AG10803 (cell line): ENCODE measurements around the gene PCSK4.

Experiments used
- DNase-seq: peaks from one replicate; pipeline ENCODE4 v3.0.0; 2010; ENCODE audit warnings: low read depth
- H3K4me3 ChIP-seq: 2 replicates; pipeline ENCODE4 v1.5.1; 2011; ENCODE audit warnings: mild to moderate bottlenecking, low read length, control low read depth
- TF ChIP-seq, protein P1 (sequence below): conservative IDR thresholded peaks from 2 replicates; pipeline ENCODE4 v1.5.1; 2011; ENCODE audit warnings: mild to moderate bottlenecking, low read length, control low read depth, inconsistent platforms

The PCSK4 gene

DNA sequence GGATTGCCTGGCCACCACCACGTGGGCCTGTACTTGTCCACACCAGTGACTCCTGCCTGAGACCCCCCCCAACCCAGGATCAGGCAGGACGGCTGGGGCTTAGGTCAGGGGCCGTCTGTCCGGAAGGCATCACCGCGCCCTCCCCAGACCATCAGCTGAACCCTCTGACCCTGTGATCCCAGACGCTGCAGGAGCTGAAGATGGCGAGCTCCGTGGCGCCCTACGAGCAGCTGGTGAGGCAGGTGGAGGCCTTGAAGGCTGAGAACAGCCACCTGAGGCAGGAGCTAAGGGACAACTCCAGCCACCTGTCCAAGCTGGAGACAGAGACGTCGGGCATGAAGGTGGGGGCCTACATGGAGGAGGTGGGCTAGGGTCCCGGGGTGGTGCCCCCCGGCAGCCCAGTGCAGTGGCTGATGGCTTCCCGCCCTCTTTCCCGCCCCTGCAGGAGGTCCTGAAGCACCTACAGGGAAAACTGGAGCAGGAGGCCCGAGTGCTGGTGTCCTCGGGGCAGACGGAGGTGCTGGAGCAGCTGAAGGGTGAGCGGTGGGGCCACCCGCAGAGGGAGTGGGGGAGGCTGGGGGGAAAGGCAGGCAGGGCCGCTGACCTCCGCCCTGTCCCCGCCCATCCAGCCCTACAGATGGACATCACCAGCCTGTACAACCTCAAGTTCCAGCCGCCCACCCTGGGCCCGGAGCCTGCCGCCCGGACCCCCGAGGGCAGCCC, 37.2 kb downstream of the PCSK4 start:
- H3K4me3 ChIP-seq = no peak overlapping the region
- TF ChIP-seq, protein P1, sequence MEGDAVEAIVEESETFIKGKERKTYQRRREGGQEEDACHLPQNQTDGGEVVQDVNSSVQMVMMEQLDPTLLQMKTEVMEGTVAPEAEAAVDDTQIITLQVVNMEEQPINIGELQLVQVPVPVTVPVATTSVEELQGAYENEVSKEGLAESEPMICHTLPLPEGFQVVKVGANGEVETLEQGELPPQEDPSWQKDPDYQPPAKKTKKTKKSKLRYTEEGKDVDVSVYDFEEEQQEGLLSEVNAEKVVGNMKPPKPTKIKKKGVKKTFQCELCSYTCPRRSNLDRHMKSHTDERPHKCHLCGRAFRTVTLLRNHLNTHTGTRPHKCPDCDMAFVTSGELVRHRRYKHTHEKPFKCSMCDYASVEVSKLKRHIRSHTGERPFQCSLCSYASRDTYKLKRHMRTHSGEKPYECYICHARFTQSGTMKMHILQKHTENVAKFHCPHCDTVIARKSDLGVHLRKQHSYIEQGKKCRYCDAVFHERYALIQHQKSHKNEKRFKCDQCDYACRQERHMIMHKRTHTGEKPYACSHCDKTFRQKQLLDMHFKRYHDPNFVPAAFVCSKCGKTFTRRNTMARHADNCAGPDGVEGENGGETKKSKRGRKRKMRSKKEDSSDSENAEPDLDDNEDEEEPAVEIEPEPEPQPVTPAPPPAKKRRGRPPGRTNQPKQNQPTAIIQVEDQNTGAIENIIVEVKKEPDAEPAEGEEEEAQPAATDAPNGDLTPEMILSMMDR = no peak
- DNase-seq = no peak

DNA sequence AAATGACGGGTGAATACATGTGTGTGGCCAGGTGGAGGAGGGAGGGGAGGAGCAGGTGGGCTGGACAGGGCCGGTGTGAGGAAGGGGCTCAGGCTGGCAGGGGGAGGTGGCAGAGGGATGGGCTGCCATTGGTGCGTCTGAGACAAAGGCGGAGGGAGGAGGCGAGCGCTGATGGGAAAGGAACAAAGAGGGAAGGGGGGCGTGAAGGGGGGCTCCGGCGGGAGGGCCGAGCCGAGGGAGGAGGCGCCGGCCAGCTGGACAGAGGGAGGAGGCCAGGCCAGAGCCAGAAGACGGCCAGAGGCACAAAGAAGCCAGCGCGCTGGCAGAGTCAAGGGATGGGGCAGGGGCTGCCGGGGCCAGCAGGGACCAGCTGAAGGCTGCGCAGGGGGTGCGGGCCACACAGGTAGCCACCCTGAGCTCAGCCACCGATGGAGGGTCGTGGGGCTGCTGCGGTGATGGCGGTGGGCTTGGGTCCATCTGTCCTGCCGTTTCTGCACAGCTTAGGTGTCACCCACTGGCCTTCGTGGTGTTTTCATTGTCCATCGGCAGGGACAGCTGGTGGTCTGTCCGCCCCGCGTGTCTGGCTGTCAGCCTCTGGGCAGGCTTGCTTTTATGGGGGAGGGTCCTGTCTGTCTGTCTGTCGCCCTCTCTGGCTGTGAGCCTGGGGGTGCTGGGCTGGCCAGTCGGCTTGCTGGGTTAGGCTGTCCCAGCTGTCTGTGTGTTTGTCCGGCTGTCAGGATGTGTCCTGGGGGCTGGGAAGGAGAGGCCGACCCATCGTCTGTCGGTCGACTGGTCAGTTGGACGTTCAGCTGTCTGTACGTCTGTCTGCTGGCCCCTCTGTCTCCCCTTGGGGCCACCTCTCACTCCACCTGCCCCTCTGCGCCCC, 38.0 kb downstream of the PCSK4 start:
- TF ChIP-seq, protein P1 = no peak
- DNase-seq = no peak
- no peak overlapping the region for H3K4me3 ChIP-seq

DNA sequence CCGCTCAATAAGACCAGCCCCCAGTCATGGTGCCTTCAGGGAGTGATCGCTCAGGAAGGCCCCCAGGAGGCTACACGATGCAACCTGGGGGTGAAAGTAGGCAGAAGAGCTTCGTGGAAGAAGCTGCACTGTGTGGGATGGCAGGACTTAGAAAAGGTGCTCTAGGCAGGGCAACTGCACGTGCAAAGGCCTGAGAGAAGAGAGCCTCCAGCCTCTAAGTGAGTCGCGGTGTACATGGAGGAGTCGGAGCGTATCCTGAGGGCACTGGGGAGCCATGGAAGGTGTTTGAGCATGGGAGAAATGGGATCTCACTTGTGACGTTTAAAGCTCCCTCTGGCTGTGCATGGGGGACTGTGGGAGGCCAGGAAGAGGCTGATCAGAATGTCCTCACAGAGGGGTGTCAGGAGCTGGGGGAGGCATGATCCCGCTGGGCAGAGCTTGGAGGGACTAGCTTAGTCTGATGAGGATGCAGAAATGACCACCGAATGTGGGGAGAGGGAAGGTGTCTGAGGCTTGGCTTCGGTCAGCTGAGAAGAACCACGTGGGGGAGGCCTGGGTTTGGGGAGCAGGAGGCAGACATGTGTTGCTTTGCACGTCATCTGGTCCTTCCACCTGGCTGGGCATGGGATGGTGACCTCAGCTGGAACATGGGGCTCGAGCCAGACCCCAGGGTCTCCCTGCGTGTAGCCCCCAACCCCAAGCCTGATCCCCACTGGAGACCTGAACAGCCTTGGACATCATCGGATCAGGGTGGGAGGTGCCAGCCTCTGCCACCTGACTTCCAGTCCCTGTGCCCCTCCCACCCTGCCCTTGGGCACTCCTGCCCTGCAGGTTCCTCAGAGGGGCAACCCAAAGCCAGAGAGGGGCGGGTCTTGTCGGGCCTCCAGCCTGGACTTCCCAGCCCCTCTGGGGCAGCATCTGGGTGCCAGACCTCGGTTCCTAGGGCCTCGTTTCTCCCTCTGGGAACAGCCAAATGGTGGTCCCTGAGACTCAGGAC, 39.1 kb downstream of the PCSK4 start:
- DNase-seq = no peak
- H3K4me3 ChIP-seq = no peak overlapping the region
- TF ChIP-seq, protein P1 = no peak

DNA sequence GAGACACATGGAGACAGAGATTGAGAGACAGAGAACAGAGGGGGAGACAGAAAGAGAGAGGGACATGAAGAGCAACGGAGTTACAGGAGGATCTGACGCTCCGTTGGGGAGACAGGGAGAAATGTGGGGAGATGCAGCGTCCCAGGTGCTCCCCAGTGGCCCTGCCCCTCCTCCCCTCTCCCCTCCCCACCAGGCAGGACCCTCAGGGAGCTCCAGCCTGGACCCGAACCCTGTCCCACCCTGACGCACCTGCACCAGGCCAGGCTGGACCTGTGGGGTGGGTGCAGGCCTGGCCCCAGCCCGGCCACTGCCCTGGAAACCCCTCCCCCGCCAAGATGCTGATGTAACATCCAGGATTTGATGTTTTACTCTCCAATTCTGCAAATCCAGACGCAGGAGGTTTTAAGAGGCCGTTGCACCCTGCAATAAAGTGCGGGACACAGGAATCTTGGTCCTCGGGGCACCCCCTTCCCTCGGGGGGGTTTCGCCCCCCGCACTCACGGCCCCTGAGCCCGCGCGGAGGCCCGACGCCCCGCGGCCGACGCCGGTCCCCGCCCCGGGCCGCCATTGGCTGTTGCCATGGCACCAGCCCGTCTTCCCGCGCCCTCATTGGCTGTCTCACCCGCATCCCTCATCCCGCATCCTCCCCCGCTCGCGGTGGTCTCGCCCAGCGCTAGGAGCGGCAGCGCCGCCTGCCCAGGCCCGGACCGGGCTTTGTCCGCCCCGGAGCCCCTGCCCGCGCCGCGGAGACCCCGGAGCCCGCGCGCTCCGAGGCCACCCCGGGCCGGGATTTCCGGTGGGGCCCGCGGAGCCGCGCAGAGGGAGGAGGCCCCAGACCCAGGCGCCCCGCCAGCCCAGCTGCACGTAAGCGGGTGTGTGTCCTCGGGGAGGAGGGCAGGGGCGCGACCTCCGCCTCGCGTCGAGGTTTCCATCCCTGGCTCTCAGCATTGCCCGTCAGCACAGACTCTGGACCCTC, 40.4 kb downstream of the PCSK4 start, which contains the start of gene APC2:
TSS of gene APC2 (plus strand) at position 655 of the 976 bp plus-strand sequence. CDS start 2,881 bp downstream, outside the sequence.
- DNase-seq = peak; percentile 36
- peak within 1 kb of the TSS; percentile 40 for H3K4me3 ChIP-seq
- TF ChIP-seq, protein P1 = no peak

DNA sequence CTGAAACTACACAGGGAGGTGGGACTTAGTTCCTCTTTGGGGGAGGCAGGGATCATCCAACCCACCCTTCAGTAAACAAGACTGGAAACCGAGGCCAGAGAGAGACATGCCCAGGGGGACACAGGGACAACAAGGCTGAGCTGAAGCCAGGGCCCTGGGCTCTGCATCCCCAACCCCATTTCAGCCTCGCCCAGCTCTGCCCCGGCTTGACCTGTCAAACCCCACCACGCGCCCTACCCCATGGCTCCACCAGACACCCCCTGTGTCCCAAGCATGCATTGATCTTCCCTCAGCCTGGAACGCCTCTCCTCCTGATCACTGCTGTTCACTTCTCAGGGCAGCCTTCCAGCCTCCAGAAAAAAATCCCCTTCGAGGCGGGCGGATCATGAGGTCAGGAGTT, 42.2 kb downstream of the PCSK4 start:
- no peak for DNase-seq
- H3K4me3 ChIP-seq = no peak overlapping the region
- TF ChIP-seq, protein P1 = no peak

DNA sequence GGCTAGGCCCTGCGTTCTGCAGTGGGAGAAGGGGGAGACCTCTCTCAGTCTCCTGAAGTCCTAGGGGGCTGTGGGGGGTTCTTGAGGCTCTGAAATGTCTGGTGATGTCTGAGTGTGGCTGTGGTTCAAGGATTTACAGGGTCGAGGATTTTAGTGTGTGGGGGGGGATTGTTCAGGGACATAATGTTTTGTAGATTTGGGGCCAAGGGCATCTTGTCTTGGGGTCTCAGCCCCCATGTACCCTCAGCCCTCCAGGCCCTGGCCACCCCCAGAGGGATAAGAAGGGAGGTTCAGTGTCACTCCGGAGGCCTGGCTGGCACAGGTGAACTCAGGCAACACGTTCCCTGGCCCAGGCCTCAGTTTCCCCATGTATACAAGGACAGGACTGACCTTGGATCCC, 42.6 kb downstream of the PCSK4 start:
- H3K4me3 ChIP-seq = no peak overlapping the region
- TF ChIP-seq, protein P1 = no peak
- DNase-seq = no peak
